K562 (cell line): ENCODE results near the gene USH1G. TPM values are rescaled to one million over a fixed set of nuclear protein-coding genes. Genes with fewer than 3 reads are reported as not detected.

Source experiments
- ARID1B ChIP-seq: fragments of 450-650 bp; IDR thresholded peaks from 2 replicates; pipeline ENCODE4 v1.6.1; 2016; ENCODE audit warnings: antibody characterized with exemption, mild to moderate bottlenecking, inconsistent platforms
- CBFA2T3 ChIP-seq: fragments of 450-650 bp; IDR thresholded peaks from 2 replicates; pipeline ENCODE4 v1.6.1; 2017
- CGGBP1 ChIP-seq: fragments of 250-450 bp; sonication (Bioruptor Pico); IDR thresholded peaks from 2 replicates; pipeline ENCODE4 v1.9.0; 2021; ENCODE audit warnings: mild to moderate bottlenecking
- DIDO1 ChIP-seq: fragments of 450-650 bp; IDR thresholded peaks from 2 replicates; pipeline ENCODE4 v1.6.1; 2016; ENCODE audit warnings: low read depth, missing biosample characterization, missing genetic modification characterization
- E2F5 ChIP-seq: sonication (generic); formaldehyde crosslinking; IDR thresholded peaks from 2 replicates; pipeline ENCODE4 v1.8.0; 2022; ENCODE audit warnings: mild to moderate bottlenecking, missing genetic modification reagents
- FOS ChIP-seq: IDR thresholded peaks from 3 replicates; pipeline ENCODE4 v1.6.1; 2011; ENCODE audit not compliant: insufficient read length; ENCODE audit errors: extremely low read depth
- FOXA3 ChIP-seq, 2 experiments: fragments of 450-650 bp in 1 of 2; sonication (generic) in 1 of 2; formaldehyde crosslinking; IDR thresholded peaks in 1 of 2; conservative IDR thresholded peaks in 1 of 2; 2 replicates each; pipeline versions ENCODE4 v1.4.0 to v1.8.0; 2020 to 2022; ENCODE audit warnings: mild to moderate bottlenecking in 2 of 2, missing genetic modification reagents in 1 of 2
- FOXJ3 ChIP-seq: sonication (generic); formaldehyde crosslinking; IDR thresholded peaks from 2 replicates; pipeline ENCODE4 v1.4.0; 2020; ENCODE audit warnings: mild to moderate bottlenecking, missing genetic modification reagents
- FOXM1 ChIP-seq, 2 experiments: fragments of 450-650 bp in 1 of 2; sonication (generic) in 1 of 2; formaldehyde crosslinking in 1 of 2; IDR thresholded peaks; 2 replicates each; pipeline versions ENCODE4 v1.6.1 to v1.9.0; 2017 to 2022; ENCODE audit warnings: low read depth in 2 of 2, mild to moderate bottlenecking in 2 of 2, missing genetic modification reagents in 1 of 2, moderate library complexity in 1 of 2
- GATA2 ChIP-seq: sonication (generic); formaldehyde crosslinking; IDR thresholded peaks from 2 replicates; pipeline ENCODE4 v1.4.0; 2020; ENCODE audit warnings: mild to moderate bottlenecking, missing genetic modification reagents
- HMBOX1 ChIP-seq: sonication (generic); IDR thresholded peaks from 2 replicates; pipeline ENCODE4 v1.6.1; 2016
- PRPF4 ChIP-seq: fragments of 200-400 bp; formaldehyde crosslinking; IDR thresholded peaks from one replicate; pipeline ENCODE4 v1.6.1; 2017; ENCODE audit warnings: low read length, low read depth, mild to moderate bottlenecking; ENCODE audit not compliant: insufficient read depth, poor library complexity, severe bottlenecking
- TCFL5 ChIP-seq: fragments of 250-450 bp; sonication (Bioruptor Pico); conservative IDR thresholded peaks from 2 replicates; pipeline ENCODE4 v1.6.1; 2021; ENCODE audit warnings: mild to moderate bottlenecking, moderate library complexity, matching md5 sums
- ZBTB5 ChIP-seq: fragments of 450-650 bp; IDR thresholded peaks from 2 replicates; pipeline ENCODE4 v1.6.1; 2017; ENCODE audit warnings: antibody characterized with exemption
- ZNF316 ChIP-seq: fragments of 450-650 bp; IDR thresholded peaks from 2 replicates; pipeline ENCODE4 v1.6.1; 2016
- polyA plus RNA-seq, 8 experiments: library from polyadenylated mRNA; depleted of rRNA in 4 of 8; stranded (reverse) in 5 of 8; unstranded in 3 of 8; fragments of >200 nt; fragmentation: Nextera tagmentation in 2 of 8; fragmentation: Illumina TruSeq in 1 of 8; extraction: Ambion mirVana in 2 of 8; extraction: Trizol in 1 of 8; gene quantifications; 2 replicates each; pipeline versions ENCODE4 v1.2.1 to v1.2.3, GENCODE V29; 2011 to 2014; ENCODE audit warnings: inconsistent platforms in 1 of 8, missing spikeins in 1 of 8
- total RNA-seq, 7 experiments: library from RNA; depleted of rRNA in 6 of 7; stranded (reverse); fragments of >200 nt in 6 of 7; fragmentation: Illumina TruSeq in 2 of 7; extraction: Trizol in 2 of 7; gene quantifications; 2 replicates each; pipeline versions ENCODE4 v1.2.1 to v1.2.3, GENCODE V29; 2011 to 2021; ENCODE audit warnings: low replicate concordance in 1 of 7

Gene USH1G
- total and polyA plus RNA-seq, 9 of the 15 experiments (the other 6 are each of a cell fraction or from before 2014, with no cell fraction given), result 0.22 to 1.00 (median 0.64) TPM; not detected in 2

- 0 out of 2 replicates have a peak, but pooled peaks have one; percentile 8 for TF ChIP-seq DIDO1 (tag)
- TF ChIP-seq TCFL5 (CRISPR knock-in tag), result no peak
- no peak for TF ChIP-seq ZBTB5
- TF ChIP-seq PRPF4, result no peak
- TF ChIP-seq E2F5 (CRISPR knock-in tag), result no peak
- no peak for TF ChIP-seq ZNF316
- no peak for TF ChIP-seq HMBOX1
- TF ChIP-seq FOXA3 (CRISPR knock-in tag; conservative IDR thresholded peaks at IDR 0.05 in 1 of 2, IDR thresholded peaks at IDR 0.05 in 1 of 2), result no peak
- 0 out of 2 replicates have a peak, but pooled peaks have one; percentile 46 for TF ChIP-seq ARID1B
- no peak for TF ChIP-seq FOXJ3 (CRISPR knock-in tag)
- no peak for TF ChIP-seq FOXM1 (IDR thresholded peaks at IDR 0.05; ENCODE audit: low read depth)
- TF ChIP-seq FOXM1 (CRISPR knock-in tag; IDR thresholded peaks at IDR 0.05; ENCODE audit: low read depth), result 0 out of 2 replicates have a peak, but pooled peaks have one; percentile 29
- TF ChIP-seq GATA2 (CRISPR knock-in tag), result no peak
- no peak for TF ChIP-seq FOS
- no peak for TF ChIP-seq CGGBP1 (CRISPR knock-in tag)
- TF ChIP-seq CBFA2T3, result peak; percentile 71
These were observed 47.7 kb downstream of the USH1G start (continued) for GRCh38 chr17:74875155-74875976.
